Sigmoid colon (tissue), 7 donors: ENCODE results near the gene TRIM33. TPM values are rescaled to one million over a fixed set of nuclear protein-coding genes. Genes with fewer than 3 reads are reported as not detected.

ENCODE experiments used
- DNase-seq: peaks from one replicate; pipeline ENCODE4 v3.0.0-alpha.2; 2019
- H3K27ac ChIP-seq, 4 donors: fragments of 200-600 bp; sonication (generic); one replicate each; pipeline ENCODE4 v1.5.1; 2016 to 2019; ENCODE audit warnings: mild to moderate bottlenecking in 1 of 4
- H3K27me3 ChIP-seq, 3 donors: fragments of 200-600 bp; sonication (generic); one replicate each; pipeline ENCODE4 v1.5.1; 2019; ENCODE audit warnings: mild to moderate bottlenecking in 1 of 3
- H3K36me3 ChIP-seq, 4 donors: fragments of 200-600 bp; sonication (generic); one replicate each; pipeline ENCODE4 v1.5.1; 2016 to 2019
- H3K4me1 ChIP-seq, 4 donors: fragments of 200-600 bp; sonication (generic); one replicate each; pipeline ENCODE4 v1.5.1; 2017 to 2019
- H3K4me3 ChIP-seq, 4 donors: fragments of 200-600 bp; sonication (generic); one replicate each; pipeline ENCODE4 v1.5.1; 2017 to 2019; ENCODE audit warnings: mild to moderate bottlenecking in 2 of 4, moderate library complexity in 1 of 4
- H3K9me3 ChIP-seq, 4 donors: fragments of 200-600 bp in 3 of 4; sonication (generic) in 3 of 4; one replicate each; pipeline versions ENCODE4 v1.5.1 to v1.6.1; 2013 to 2019
- CTCF ChIP-seq, 4 experiments: fragments of 450-650 bp in 3 of 4; fragments of 200-600 bp in 1 of 4; IDR thresholded peaks; one replicate each; pipeline ENCODE4 v1.5.1; 2016 to 2019; ENCODE audit warnings: antibody characterized with exemption in 4 of 4, mild to moderate bottlenecking in 3 of 4, moderate library complexity in 2 of 4
- EP300 ChIP-seq, 4 donors: sonication (generic); formaldehyde crosslinking; IDR thresholded peaks; one replicate each; pipeline ENCODE4 v1.6.1; 2017; ENCODE audit warnings: antibody characterized with exemption in 4 of 4
- POLR2A ChIP-seq, 2 donors: fragments of 450-650 bp; IDR thresholded peaks; one replicate each; pipeline ENCODE4 v1.6.1; 2016; ENCODE audit warnings: antibody characterized with exemption in 2 of 2, mild to moderate bottlenecking in 2 of 2, moderate library complexity in 2 of 2
- POLR2AphosphoS5 ChIP-seq, 4 donors: sonication (generic); formaldehyde crosslinking; IDR thresholded peaks; one replicate each; pipeline ENCODE4 v1.6.1; 2017; ENCODE audit warnings: antibody characterized with exemption in 4 of 4
- WGBS, 2 donors: extraction: QIAGEN DNeasy Blood & Tissue Kit; methylation state at CpG; one replicate each; pipeline ENCODE4 v1.1.7; 2013; 5-methylcytosine and 5-hydroxymethylcytosine counted together
- intact Hi-C: fragments of 100-400 bp; cut with DNase I; formaldehyde crosslinking; loops from one replicate; pipeline ENCODE4 v1.15.1; 2023
- polyA plus RNA-seq, 3 donors: library from polyadenylated mRNA; stranded (reverse); fragments of 200-250 nt; gene quantifications; one replicate each; pipeline ENCODE4 v1.2.3, GENCODE V29; 2013
- total RNA-seq, 4 donors: library from RNA; depleted of rRNA; stranded (reverse); fragments of >200 nt; gene quantifications; one replicate each; pipeline ENCODE4 v1.1.0, GENCODE V29; 2016
- donor health status: healthy with polysubstance abuse.
- donor health status: Bipolar disorder and iron deficiency.
- donor health status: healthy.

TRIM33 gene
- total and polyA plus RNA-seq, 7 donors = 4.6 to 42.0 (median 38.7) TPM

DNA sequence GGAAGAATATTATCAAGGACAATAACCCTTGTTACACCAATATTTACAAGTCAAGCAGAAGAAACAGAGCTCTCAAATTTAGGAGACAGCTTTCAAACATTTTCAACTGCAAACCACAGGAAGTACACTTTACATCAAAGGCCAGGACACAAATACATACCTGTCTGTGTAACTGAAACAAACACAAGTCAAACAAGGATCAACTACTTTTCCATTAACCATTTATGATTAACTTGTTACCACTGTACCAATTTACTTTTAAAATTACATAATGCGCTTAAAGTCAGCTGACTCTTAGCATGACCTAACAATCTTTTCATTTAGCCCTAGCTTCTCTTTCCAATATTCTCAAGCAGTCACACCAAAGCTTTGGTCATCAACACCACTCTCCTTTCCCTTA, 43.5 kb downstream of the TRIM33 start:
- Histone ChIP-seq H3K4me1 (peaks cover 0 to 25% (median 14%) of the 10 kb centered on the region in 4 donors), H3K27me3 (no peaks in the 10 kb centered on the region), H3K9me3 (no peaks in the 10 kb centered on the region), H3K36me3 (no peaks in the 10 kb centered on the region), H3K4me3 (no peak overlapping the region), H3K27ac (no peak overlapping the region)
- DNase-seq = no peak
- 90 to 99% methylated on average over 1 of the region's 1 CpG for WGBS, 2 donors
- TF ChIP-seq EP300 (IDR thresholded peaks at IDR 0.05) (no peak), CTCF (IDR thresholded peaks at IDR 0.05) (no peak), POLR2A (IDR thresholded peaks at IDR 0.05) (no peak), POLR2AphosphoS5 (IDR thresholded peaks at IDR 0.05) (no peak)
- intact Hi-C loops = no loop called here

GRCh38 chr1:114466334-114467014, 44.5 kb downstream of the TRIM33 start:
- H3K36me3 ChIP-seq = no peaks in the 10 kb centered on the region
- intact Hi-C loops = no loop called here
- no peaks in the 10 kb centered on the region for H3K27me3 ChIP-seq
- no peaks in the 10 kb centered on the region for H3K9me3 ChIP-seq
- WGBS, 2 donors = 92 to 94% methylated on average over 14 of the region's 14 CpGs
- H3K4me3 ChIP-seq = no peak overlapping the region
- TF ChIP-seq POLR2AphosphoS5 (IDR thresholded peaks at IDR 0.05) (no peak), EP300 (IDR thresholded peaks at IDR 0.05) (no peak), POLR2A (IDR thresholded peaks at IDR 0.05) (no peak), CTCF (IDR thresholded peaks at IDR 0.05) (no peak)
- peaks cover 0 to 25% (median 13%) of the 10 kb centered on the region in 4 donors for H3K4me1 ChIP-seq
- DNase-seq = no peak
- H3K27ac ChIP-seq = no peak overlapping the region

DNA sequence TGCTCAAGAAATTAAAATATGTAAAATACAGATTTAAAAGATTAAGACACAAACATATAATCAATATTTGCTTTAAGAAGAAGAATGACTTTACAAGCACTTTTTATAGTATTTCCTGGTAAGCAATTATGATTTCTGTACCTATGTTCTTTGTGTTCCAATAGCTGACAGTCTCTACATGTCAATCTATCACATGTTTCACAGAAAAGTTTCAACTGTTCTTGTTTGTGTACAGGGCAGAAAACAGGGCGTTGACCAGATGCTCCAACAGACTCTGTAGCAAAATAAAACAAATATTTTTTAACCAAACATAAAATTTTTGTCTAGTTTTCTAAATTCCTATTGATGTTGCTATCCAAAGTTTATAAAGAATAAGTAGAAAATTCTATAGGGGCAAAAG, 48.0 kb downstream of the TRIM33 start:
- DNase-seq = no peak
- no peaks in the 10 kb centered on the region for H3K27me3 ChIP-seq
- H3K4me1 ChIP-seq = peaks cover 0 to 16% (median 8%) of the 10 kb centered on the region in 4 donors
- H3K36me3 ChIP-seq = peaks cover 0 to 7% (median 0%) of the 10 kb centered on the region in 4 donors
- intact Hi-C loops = no loop called here
- 39 to 78% methylated on average over 1 of the region's 1 CpG for WGBS, 2 donors
- no peak overlapping the region for H3K27ac ChIP-seq
- TF ChIP-seq POLR2A (IDR thresholded peaks at IDR 0.05) = no peak
- no peak for TF ChIP-seq POLR2AphosphoS5 (IDR thresholded peaks at IDR 0.05)
- no peak for TF ChIP-seq EP300 (IDR thresholded peaks at IDR 0.05)
- no peak for TF ChIP-seq CTCF (IDR thresholded peaks at IDR 0.05)
- H3K9me3 ChIP-seq = no peaks in the 10 kb centered on the region
- no peak overlapping the region for H3K4me3 ChIP-seq

GRCh38 chr1:114462341-114462740, 48.7 kb downstream of the TRIM33 start:
- Histone ChIP-seq H3K36me3 (peaks cover 0 to 7% (median 0%) of the 10 kb centered on the region in 4 donors), H3K4me3 (no peak overlapping the region), H3K27ac (no peak overlapping the region), H3K27me3 (no peaks in the 10 kb centered on the region), H3K4me1 (peaks cover 0 to 9% (median 3%) of the 10 kb centered on the region in 4 donors), H3K9me3 (no peaks in the 10 kb centered on the region)
- intact Hi-C loops = no loop called here
- DNase-seq = no peak
- TF ChIP-seq EP300 (IDR thresholded peaks at IDR 0.05) = no peak
- WGBS, 2 donors = 85 to 94% methylated on average over 1 of the region's 1 CpG

GRCh38 chr1:114458237-114458777, 52.7 kb downstream of the TRIM33 start:
- H3K4me3 ChIP-seq = no peak overlapping the region
- no peak for TF ChIP-seq CTCF (IDR thresholded peaks at IDR 0.05)
- no peak for TF ChIP-seq POLR2AphosphoS5 (IDR thresholded peaks at IDR 0.05)
- TF ChIP-seq EP300 (IDR thresholded peaks at IDR 0.05) = no peak
- TF ChIP-seq POLR2A (IDR thresholded peaks at IDR 0.05) = no peak
- intact Hi-C loops = no loop called here
- H3K36me3 ChIP-seq = peaks cover 0 to 17% (median 2%) of the 10 kb centered on the region in 4 donors
- no peak for DNase-seq
- H3K4me1 ChIP-seq = peaks cover 0 to 6% (median 0%) of the 10 kb centered on the region in 4 donors
- no peak overlapping the region for H3K27ac ChIP-seq
- H3K27me3 ChIP-seq = no peaks in the 10 kb centered on the region
- H3K9me3 ChIP-seq = no peaks in the 10 kb centered on the region
